K562 (cell line): ENCODE data around the gene SHISA8.

Source experiments
- ELF4 ChIP-seq: fragments of 450-650 bp; formaldehyde crosslinking; IDR thresholded peaks from 2 replicates; pipeline ENCODE4 v1.4.0; 2022; ENCODE audit warnings: missing genetic modification characterization
- HDAC2 ChIP-seq: fragments of 450-650 bp; IDR thresholded peaks from 2 replicates; pipeline ENCODE4 v1.6.1; 2016; ENCODE audit warnings: mild to moderate bottlenecking
- SIN3A ChIP-seq, 2 experiments: fragments of 150-350 bp in 1 of 2; IDR thresholded peaks; 2 replicates each; pipeline ENCODE4 v1.6.1; 2011 to 2016; ENCODE audit warnings: borderline replicate concordance in 2 of 2, low read depth in 2 of 2, low read length in 2 of 2, mild to moderate bottlenecking in 2 of 2, moderate library complexity in 2 of 2; ENCODE audit not compliant: control insufficient read depth in 1 of 2
- YY1 ChIP-seq, 3 experiments: IDR thresholded peaks; 2 replicates each; pipeline ENCODE4 v1.6.1; 2011; ENCODE audit warnings: low read length in 2 of 3, mild to moderate bottlenecking in 2 of 3, moderate library complexity in 2 of 3, borderline replicate concordance in 1 of 3, control low read depth in 1 of 3, low read depth in 1 of 3; ENCODE audit not compliant: insufficient read depth in 3 of 3, insufficient replicate concordance in 2 of 3, control insufficient read depth in 1 of 3, insufficient read length in 1 of 3; ENCODE audit errors: extremely low read depth in 1 of 3
- ZNF561 ChIP-seq: fragments of 450-650 bp; formaldehyde crosslinking; conservative IDR thresholded peaks from 2 replicates; pipeline ENCODE4 v1.4.0; 2020; ENCODE audit warnings: mild to moderate bottlenecking, moderate library complexity
- TF ChIP-seq, protein P1 (sequence below), 3 experiments: IDR thresholded peaks in 2 of 3; conservative IDR thresholded peaks in 1 of 3; 2 replicates each; pipeline ENCODE4 v1.5.1; 2011 to 2012; ENCODE audit warnings: low read length in 3 of 3, mild to moderate bottlenecking in 3 of 3, control low read depth in 2 of 3, improper control_type of control experiment in 1 of 3, inconsistent platforms in 1 of 3, low read depth in 1 of 3, mixed read lengths in 1 of 3, moderate library complexity in 1 of 3; ENCODE audit not compliant: insufficient read depth in 2 of 3

DNA sequence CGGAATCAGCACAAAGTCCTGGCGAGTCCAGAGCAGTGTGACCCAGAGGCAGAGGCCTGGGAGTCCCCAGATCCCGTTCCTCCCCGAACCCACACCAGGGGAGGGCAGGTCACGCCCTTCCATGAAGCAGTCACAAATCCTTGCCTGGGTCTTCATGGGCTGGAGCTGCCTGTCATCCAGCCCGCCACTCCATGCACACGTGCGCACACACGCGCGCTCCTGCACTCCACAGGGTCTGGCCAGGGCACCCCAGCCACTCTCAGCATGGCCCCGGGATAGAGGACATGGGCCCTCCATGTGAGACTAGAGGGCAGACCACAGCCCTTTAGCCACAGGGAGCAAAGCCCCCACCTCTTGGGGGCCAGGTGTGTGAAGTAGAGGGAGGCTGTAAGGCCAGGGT is 17.5 kb upstream of the SHISA8 start:
- TF ChIP-seq YY1 (IDR thresholded peaks at IDR 0.05; ENCODE audit: borderline replicate concordance in 1 of 3, control insufficient read depth in 1 of 3, extremely low read depth in 1 of 3, insufficient read depth in 3 of 3, insufficient read length in 1 of 3, insufficient replicate concordance in 2 of 3, low read depth in 1 of 3, low read length in 2 of 3) (no peak), ZNF561 (CRISPR knock-in tag) (no peak), HDAC2 (no peak), SIN3A (IDR thresholded peaks at IDR 0.05; ENCODE audit: borderline replicate concordance in 2 of 2, control insufficient read depth in 1 of 2, low read depth in 2 of 2, low read length in 2 of 2) (no peak), ELF4 (CRISPR knock-in tag) (no peak)
- TF ChIP-seq, protein P1, sequence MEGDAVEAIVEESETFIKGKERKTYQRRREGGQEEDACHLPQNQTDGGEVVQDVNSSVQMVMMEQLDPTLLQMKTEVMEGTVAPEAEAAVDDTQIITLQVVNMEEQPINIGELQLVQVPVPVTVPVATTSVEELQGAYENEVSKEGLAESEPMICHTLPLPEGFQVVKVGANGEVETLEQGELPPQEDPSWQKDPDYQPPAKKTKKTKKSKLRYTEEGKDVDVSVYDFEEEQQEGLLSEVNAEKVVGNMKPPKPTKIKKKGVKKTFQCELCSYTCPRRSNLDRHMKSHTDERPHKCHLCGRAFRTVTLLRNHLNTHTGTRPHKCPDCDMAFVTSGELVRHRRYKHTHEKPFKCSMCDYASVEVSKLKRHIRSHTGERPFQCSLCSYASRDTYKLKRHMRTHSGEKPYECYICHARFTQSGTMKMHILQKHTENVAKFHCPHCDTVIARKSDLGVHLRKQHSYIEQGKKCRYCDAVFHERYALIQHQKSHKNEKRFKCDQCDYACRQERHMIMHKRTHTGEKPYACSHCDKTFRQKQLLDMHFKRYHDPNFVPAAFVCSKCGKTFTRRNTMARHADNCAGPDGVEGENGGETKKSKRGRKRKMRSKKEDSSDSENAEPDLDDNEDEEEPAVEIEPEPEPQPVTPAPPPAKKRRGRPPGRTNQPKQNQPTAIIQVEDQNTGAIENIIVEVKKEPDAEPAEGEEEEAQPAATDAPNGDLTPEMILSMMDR (IDR thresholded peaks at IDR 0.05 in 2 of 3, conservative IDR thresholded peaks at IDR 0.05 in 1 of 3; ENCODE audit: insufficient read depth in 2 of 3, low read depth in 1 of 3, low read length in 3 of 3) = no peak
